HG02938 (cell line): Measurements from ENCODE around the gene RCC2.

Source experiments
- ATAC-seq: cut with Tn5 transposase; IDR thresholded peaks from one replicate; pipeline ENCODE4 v1.9.1; 2021; ENCODE audit warnings: mild to moderate bottlenecking, moderate library complexity; ENCODE audit not compliant: unreplicated experiment

RCC2 gene

GRCh38 chr1:17381161-17381560 is 58.3 kb downstream of the RCC2 start:
- ATAC-seq, result no peak

GRCh38 chr1:17377325-17377953 is 62.0 kb downstream of the RCC2 start:
- ATAC-seq, result no peak

- ATAC-seq, result no peak
Observed at GRCh38 chr1:17375651-17376050, 63.8 kb downstream of the RCC2 start.

GRCh38 chr1:17372955-17373354 is 66.5 kb downstream of the RCC2 start:
- no peak for ATAC-seq

- ATAC-seq, result no peak
Observed at GRCh38 chr1:17371896-17372295, 67.6 kb downstream of the RCC2 start, which contains the start of gene PADI6. PADI6 (plus strand) TSS chr1:17372196; CDS start chr1:17372246, 50 bp downstream.

GRCh38 chr1:17370618-17371017 is 68.9 kb downstream of the RCC2 start:
- ATAC-seq, result no peak

- no peak for ATAC-seq
Observed at GRCh38 chr1:17369466-17369865, 70.0 kb downstream of the RCC2 start.

- no peak for ATAC-seq
Observed at GRCh38 chr1:17365293-17365692, 74.2 kb downstream of the RCC2 start.

GRCh38 chr1:17363771-17364170 is 75.7 kb downstream of the RCC2 start:
- no peak for ATAC-seq

GRCh38 chr1:17363351-17363750 is 76.1 kb downstream of the RCC2 start:
- ATAC-seq, result no peak

GRCh38 chr1:17361687-17362086 is 77.8 kb downstream of the RCC2 start:
- ATAC-seq, result no peak

- ATAC-seq, result no peak
Observed at GRCh38 chr1:17360272-17360956, 79.1 kb downstream of the RCC2 start.

GRCh38 chr1:17359808-17360207 is 79.7 kb downstream of the RCC2 start:
- ATAC-seq, result no peak

GRCh38 chr1:17359031-17359430 is 80.4 kb downstream of the RCC2 start:
- no peak for ATAC-seq

- ATAC-seq, result no peak
Observed at GRCh38 chr1:17358557-17358956, 80.9 kb downstream of the RCC2 start.
